GM08714 (cell line): ENCODE results near the gene A2ML1.
"Not testable (repeated sequence)": the region's sequence is repeated elsewhere in the genome, so short reads cannot be mapped to it uniquely, and the experiment has no call there.

ENCODE experiments used
- H3K4me3 ChIP-seq: fragments of 200-500 bp; sonication (Bioruptor generic); 2 replicates; pipeline ENCODE4 v1.5.1; 2014; ENCODE audit warnings: mild to moderate bottlenecking, low read length, inconsistent platforms
- ZNF274 ChIP-seq: IDR thresholded peaks from 2 replicates; pipeline ENCODE4 v1.6.1; 2012; ENCODE audit warnings: mild to moderate bottlenecking, low read depth, low read length

A2ML1 gene

DNA sequence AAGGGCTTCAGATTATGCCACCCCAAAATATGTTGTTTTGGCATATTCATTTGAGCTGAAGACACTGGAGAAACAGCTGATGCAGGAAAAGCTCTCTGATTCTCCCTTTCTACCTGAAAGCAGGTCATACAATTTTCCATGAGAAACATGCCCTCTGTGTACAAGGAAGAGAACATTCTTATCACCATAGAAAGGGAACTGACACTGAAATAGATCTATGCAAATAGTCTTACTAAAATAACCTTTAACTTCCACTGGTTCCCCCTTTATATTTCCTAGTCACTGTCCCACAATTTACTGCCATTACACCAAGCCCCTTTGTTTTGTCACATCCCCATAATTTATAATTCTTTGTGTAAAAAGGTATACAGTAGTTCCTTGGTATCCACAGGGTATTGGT lies 82.2 kb downstream of the A2ML1 start:
- TF ChIP-seq ZNF274, result no peak
- no peak overlapping the region for H3K4me3 ChIP-seq

DNA sequence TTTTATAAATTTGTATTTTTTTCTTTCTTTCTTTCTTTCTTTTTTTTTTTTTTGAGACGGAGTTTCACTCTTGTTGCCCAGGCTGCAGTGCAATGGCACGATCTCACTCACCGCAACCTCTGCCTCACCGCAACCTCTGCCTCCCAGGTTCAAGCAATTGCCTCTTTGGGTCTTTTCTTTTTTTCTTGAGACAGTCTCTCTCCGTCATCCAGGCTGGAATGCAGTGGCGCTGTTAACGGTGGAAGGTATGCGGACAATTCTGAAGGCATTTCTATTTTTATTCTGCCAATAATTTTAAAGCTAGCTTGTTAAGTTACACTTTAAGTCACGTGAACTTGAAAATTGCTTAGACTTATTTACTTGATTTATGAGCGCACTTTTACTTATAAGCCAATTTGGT lies 83.1 kb downstream of the A2ML1 start:
- H3K4me3 ChIP-seq, result no peak overlapping the region
- no peak for TF ChIP-seq ZNF274

- no peak for TF ChIP-seq ZNF274
Observed at GRCh38 chr12:8906266-8907180, 84.1 kb downstream of the A2ML1 start.

GRCh38 chr12:8907513-8907912 lies 85.1 kb downstream of the A2ML1 start:
- TF ChIP-seq ZNF274, result no peak
- no peak overlapping the region for H3K4me3 ChIP-seq

More at GRCh38 chr12:8906266-8907180, 84.1 kb downstream of the A2ML1 start:
- no peak overlapping the region for H3K4me3 ChIP-seq

DNA sequence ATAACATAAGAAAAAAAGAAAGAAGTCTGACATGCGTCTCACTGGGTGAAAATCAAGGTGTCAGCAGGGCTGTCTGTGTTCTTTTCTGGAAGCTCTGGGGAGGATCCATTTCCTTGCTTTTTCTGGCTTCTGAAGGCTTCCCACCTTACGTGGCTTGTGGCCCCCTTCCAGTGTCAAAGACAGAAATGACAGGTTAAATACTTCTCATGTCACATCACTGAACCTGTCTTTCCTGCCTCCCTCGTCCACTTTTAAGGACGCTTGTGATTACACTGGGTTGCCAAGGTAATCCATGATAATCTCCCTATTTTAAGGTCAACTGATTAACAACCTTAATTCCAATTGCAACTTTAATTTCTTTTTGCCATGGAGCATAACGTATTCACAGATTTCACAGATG lies 87.3 kb downstream of the A2ML1 start:
- no peak for TF ChIP-seq ZNF274
- no peak overlapping the region for H3K4me3 ChIP-seq

DNA sequence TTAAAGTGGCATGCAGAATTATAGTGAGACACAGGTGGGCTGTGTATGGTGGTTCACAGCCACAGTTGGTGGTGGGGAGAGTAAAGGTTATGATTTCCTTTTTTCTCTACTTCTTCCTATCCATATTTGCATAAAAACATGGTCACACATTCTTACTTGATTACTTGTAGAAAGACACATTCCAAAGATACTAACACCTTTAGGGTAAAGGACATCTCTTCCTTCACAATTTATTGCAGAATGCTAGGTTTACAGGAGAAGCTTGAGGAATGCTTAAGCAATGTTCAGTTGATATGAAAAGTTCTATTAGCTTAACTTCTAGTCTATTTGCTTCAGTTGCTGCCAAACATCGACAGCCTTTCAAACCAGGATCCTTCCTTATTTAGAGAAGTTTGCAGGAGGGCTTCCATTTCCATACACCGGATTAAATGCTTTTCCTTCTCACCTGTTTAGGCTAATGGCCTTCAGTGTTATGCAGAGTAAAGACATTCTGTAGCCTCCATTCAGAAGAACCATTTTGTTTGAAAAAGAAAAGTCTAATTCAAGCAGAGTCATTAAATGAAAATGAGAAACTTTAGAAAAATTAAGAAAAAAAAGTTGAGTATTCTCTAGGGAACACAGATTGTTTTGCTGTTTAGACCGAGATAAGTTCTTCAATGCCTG lies 89.3 kb downstream of the A2ML1 start:
- H3K4me3 ChIP-seq, result no peak overlapping the region
- TF ChIP-seq ZNF274, result no peak

DNA sequence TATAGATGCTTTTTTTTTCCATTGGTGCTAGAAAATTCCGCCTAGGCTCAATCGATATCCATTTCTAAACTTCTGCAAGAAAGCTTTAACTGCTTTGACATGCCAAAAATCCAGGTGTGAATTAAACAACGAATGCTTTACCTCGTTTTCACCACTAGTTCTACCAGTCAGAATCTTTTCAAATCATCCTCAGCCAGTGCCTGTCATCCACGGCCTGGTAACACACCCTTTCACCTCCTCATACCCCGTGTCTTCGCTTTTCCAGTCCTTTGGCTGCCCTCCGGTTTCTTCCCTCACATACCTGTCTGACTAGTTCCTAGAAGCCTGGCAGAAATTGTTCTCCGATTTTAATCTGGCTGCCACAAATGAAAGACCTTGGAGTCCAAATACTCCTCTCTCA lies 90.5 kb downstream of the A2ML1 start:
- no peak for TF ChIP-seq ZNF274
- no peak overlapping the region for H3K4me3 ChIP-seq

- TF ChIP-seq ZNF274, result no peak
- H3K4me3 ChIP-seq, result peak overlapping the region; percentile 64
Observed at GRCh38 chr12:8913702-8914032, 91.2 kb downstream of the A2ML1 start.

DNA sequence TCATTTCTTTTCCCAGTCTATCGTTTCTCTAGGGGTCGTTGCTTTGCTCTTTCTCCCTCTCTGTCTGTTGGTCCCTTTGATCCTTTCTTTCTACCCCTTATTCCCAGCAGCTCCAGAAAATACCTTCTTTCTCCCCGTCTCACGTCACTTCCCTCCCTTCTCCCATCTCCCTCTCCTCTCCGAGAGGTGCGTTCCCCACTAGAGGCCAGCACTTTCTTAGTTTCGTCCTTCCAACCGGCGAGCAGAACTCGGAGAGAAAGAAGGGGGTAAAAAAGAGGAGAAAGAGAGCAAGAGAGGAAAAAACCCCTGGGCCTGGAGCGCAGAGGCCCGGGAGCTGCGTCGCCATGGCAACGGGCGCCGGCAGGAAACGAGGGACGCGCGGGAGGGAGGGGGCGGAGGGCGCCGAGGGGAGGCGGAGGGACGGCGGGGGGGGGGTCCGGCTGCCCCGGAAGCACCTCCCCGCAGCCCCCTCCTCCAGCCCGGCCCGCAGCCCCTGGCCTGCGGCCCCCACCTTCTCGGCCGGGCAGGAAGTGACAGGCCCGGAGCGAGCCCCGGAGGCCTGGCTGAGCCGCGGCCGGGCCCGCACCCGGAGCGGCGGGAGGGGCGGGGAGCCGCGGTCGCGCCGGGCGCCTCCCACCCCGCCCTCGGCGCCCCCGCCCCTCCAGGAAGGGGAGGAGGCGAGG lies 91.8 kb downstream of the A2ML1 start, which contains the start of gene PHC1:
TSS of gene PHC1 (plus strand) at position 477 of the 683 bp plus-strand sequence. CDS start 3,169 bp downstream, outside the sequence.
- peak within 1 kb of the TSS; percentile 71 for H3K4me3 ChIP-seq

DNA sequence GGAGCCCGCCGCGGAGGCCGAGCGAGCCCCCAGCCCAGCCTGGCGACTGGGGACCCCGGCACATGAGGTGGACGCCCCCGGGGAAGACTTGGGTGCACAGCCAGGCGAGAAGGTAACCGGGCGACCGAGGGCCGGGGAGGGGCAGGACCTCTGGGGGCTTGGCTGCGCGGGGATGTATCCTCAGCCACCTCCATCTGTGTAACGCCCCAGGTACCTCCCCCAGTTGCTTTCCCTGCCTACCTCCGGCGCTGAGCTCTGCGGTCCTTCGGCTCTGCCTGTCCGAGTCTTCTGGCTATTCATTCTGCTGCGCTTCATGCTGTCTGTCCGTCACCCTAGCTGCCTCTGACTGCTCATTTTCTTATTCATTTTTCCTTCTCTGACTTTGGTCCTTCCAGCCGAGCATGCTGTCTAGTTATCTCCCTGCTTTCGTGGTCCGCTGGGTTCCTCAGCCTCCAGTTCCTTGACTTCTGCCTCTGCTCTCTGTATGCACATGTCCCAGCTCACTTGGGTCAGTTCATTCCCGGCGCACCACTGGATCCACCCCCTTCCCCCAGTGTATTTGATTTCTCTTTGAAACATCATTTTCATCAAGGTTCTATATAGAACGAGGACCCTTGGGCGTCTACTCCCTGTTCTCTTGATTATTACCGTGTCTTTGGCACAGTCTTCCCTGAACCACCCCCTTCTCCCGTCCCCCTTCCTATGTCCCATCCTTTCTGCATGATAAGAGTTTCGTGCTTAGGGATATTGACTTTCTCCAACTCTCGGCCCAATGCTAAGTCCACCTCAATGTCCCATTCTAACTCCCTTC lies 92.5 kb downstream of the A2ML1 start:
- peak overlapping the region; percentile 71 for H3K4me3 ChIP-seq
- TF ChIP-seq ZNF274, result no peak

- H3K4me3 ChIP-seq, result no peak overlapping the region
- TF ChIP-seq ZNF274, result no peak
Observed at GRCh38 chr12:8916154-8916553, 93.7 kb downstream of the A2ML1 start.

- no peak overlapping the region for H3K4me3 ChIP-seq
- no peak for TF ChIP-seq ZNF274
Observed at GRCh38 chr12:8917031-8917430, 94.6 kb downstream of the A2ML1 start.

DNA sequence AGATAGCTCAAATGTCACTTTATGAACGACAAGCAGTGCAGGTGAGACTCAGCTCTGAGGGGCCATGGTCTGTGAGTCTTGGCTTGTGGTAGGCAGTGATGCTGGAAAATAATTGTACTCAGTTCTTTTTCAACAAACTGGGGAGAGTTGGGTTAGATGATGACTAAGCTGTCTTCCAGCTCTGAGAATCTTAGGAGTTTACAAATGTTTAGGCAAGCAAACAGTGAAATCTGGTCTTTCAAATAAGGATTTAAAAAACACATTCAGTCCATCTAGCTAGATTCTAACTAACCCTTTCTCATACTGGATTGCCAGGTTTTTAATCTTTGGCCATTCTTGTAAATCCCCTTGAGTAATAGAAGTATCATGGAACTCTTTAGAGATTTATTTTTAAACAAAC lies 95.3 kb downstream of the A2ML1 start:
- TF ChIP-seq ZNF274, result no peak
- no peak overlapping the region for H3K4me3 ChIP-seq

- not testable (repeated sequence) for H3K4me3 ChIP-seq
Observed at GRCh38 chr12:8919643-8920042, 97.2 kb downstream of the A2ML1 start.
